GM06990 (cell line): ENCODE data around the gene LMOD1.

Source experiments
- DNase-seq: peaks from one replicate; pipeline ENCODE4 v3.0.0-alpha.2; 2011; ENCODE audit not compliant: insufficient read length; ENCODE audit errors: extremely low read depth
- H3K27me3 ChIP-seq: replicated peaks from 2 replicates; pipeline ENCODE4 v1.6.0; 2011; ENCODE audit warnings: low read length; ENCODE audit not compliant: control insufficient read depth, insufficient read depth
- H3K36me3 ChIP-seq: 2 replicates; pipeline ENCODE4 v1.5.1; 2011; ENCODE audit warnings: low read length; ENCODE audit not compliant: control insufficient read depth, insufficient read depth
- H3K4me3 ChIP-seq: replicated peaks from 2 replicates; pipeline ENCODE4 v1.5.1; 2011; ENCODE audit warnings: low read depth, mild to moderate bottlenecking, control low read depth, low read length
- CTCF ChIP-seq: IDR thresholded peaks from 2 replicates; pipeline ENCODE4 v1.5.1; 2011; ENCODE audit warnings: low read length, control low read depth, mild to moderate bottlenecking, inconsistent platforms; ENCODE audit not compliant: insufficient read depth, poor library complexity, severe bottlenecking

Gene LMOD1

GRCh38 chr1:201893431-201893830 is 52.9 kb downstream of the LMOD1 start:
- H3K27me3 ChIP-seq, result peaks cover 2% of the 10 kb centered on the region
- no peak overlapping the region for H3K4me3 ChIP-seq
- no peak for TF ChIP-seq CTCF
- no peaks in the 10 kb centered on the region for H3K36me3 ChIP-seq
- DNase-seq, result no peak

- H3K36me3 ChIP-seq, result no peaks in the 10 kb centered on the region
- TF ChIP-seq CTCF, result no peak
- peaks cover 5% of the 10 kb centered on the region for H3K27me3 ChIP-seq
- no peak for DNase-seq
- no peak overlapping the region for H3K4me3 ChIP-seq
These were observed 54.1 kb downstream of the LMOD1 start for GRCh38 chr1:201892211-201892610.

GRCh38 chr1:201891451-201892045 is 54.8 kb downstream of the LMOD1 start:
- no peaks in the 10 kb centered on the region for H3K36me3 ChIP-seq
- H3K4me3 ChIP-seq, result no peak overlapping the region
- H3K27me3 ChIP-seq, result peaks cover 7% of the 10 kb centered on the region
- no peak for DNase-seq
- no peak for TF ChIP-seq CTCF

GRCh38 chr1:201890806-201891450 is 55.4 kb downstream of the LMOD1 start:
- H3K36me3 ChIP-seq, result no peaks in the 10 kb centered on the region
- no peak overlapping the region for H3K4me3 ChIP-seq
- peaks cover 7% of the 10 kb centered on the region for H3K27me3 ChIP-seq
- no peak for DNase-seq
- TF ChIP-seq CTCF, result no peak

GRCh38 chr1:201890223-201890622 is 56.1 kb downstream of the LMOD1 start:
- H3K27me3 ChIP-seq, result peaks cover 7% of the 10 kb centered on the region
- TF ChIP-seq CTCF, result no peak
- H3K36me3 ChIP-seq, result no peaks in the 10 kb centered on the region
- H3K4me3 ChIP-seq, result no peak overlapping the region
- DNase-seq, result no peak
